SJCRH30 (cell line): Measurements from ENCODE around the gene THBS1. TPM values are rescaled to one million over a fixed set of nuclear protein-coding genes. Genes with fewer than 3 reads are reported as not detected.

ENCODE experiments used
- DNase-seq, 2 experiments: peaks; one replicate each; pipeline ENCODE4 v3.0.0-alpha.2; 2015 to 2020
- H3K27ac ChIP-seq: fragments of 250-450 bp; sonication (Bioruptor Pico); 2 replicates; pipeline ENCODE4 v1.5.1; 2020; ENCODE audit warnings: mild to moderate bottlenecking, moderate library complexity
- H3K27me3 ChIP-seq: fragments of 250-450 bp; sonication (Bioruptor Pico); 2 replicates; pipeline ENCODE4 v1.5.1; 2020; ENCODE audit warnings: mild to moderate bottlenecking, moderate library complexity
- H3K36me3 ChIP-seq: fragments of 250-450 bp; sonication (Bioruptor Pico); 2 replicates; pipeline ENCODE4 v1.5.1; 2020; ENCODE audit warnings: mild to moderate bottlenecking, moderate library complexity
- H3K4me1 ChIP-seq: fragments of 250-450 bp; sonication (Bioruptor Pico); 2 replicates; pipeline ENCODE4 v1.5.1; 2020; ENCODE audit warnings: mild to moderate bottlenecking, moderate library complexity
- H3K4me3 ChIP-seq: fragments of 250-450 bp; sonication (Bioruptor Pico); 2 replicates; pipeline ENCODE4 v1.5.1; 2020; ENCODE audit warnings: mild to moderate bottlenecking, moderate library complexity
- H3K9me3 ChIP-seq: fragments of 250-450 bp; sonication (Bioruptor Pico); replicated peaks from 2 replicates; pipeline ENCODE4 v1.5.1; 2020; ENCODE audit warnings: mild to moderate bottlenecking, moderate library complexity
- total RNA-seq: library from RNA; depleted of rRNA; stranded (reverse); fragments of >200 nt; shearing (Covaris generic); gene quantifications from 2 replicates; pipeline ENCODE4 v1.2.3, GENCODE V29; 2014

Gene THBS1
- total RNA-seq, 1 experiment from 2014 or later, result 24.4 TPM

- peaks cover 37% of the 10 kb centered on the region for H3K36me3 ChIP-seq
- H3K27me3 ChIP-seq, result no peaks in the 10 kb centered on the region
- no peak for DNase-seq
- H3K4me1 ChIP-seq, result no peaks in the 10 kb centered on the region
- no peak overlapping the region for H3K4me3 ChIP-seq
- H3K9me3 ChIP-seq, result no peaks in the 10 kb centered on the region
- no peak overlapping the region for H3K27ac ChIP-seq
Measured at GRCh38 chr15:39598186-39598850, 17.4 kb downstream of the THBS1 start.

- DNase-seq, result no peak
- Histone ChIP-seq H3K27ac (no peak overlapping the region), H3K4me3 (no peak overlapping the region), H3K36me3 (peaks cover 28% of the 10 kb centered on the region), H3K9me3 (no peaks in the 10 kb centered on the region), H3K27me3 (no peaks in the 10 kb centered on the region), H3K4me1 (no peaks in the 10 kb centered on the region)
Measured at GRCh38 chr15:39598958-39599845, 18.3 kb downstream of the THBS1 start.

GRCh38 chr15:39599871-39600270 lies 19.0 kb downstream of the THBS1 start:
- Histone ChIP-seq H3K36me3 (peaks cover 21% of the 10 kb centered on the region), H3K4me1 (no peaks in the 10 kb centered on the region), H3K27ac (no peak overlapping the region), H3K4me3 (no peak overlapping the region), H3K9me3 (no peaks in the 10 kb centered on the region), H3K27me3 (no peaks in the 10 kb centered on the region)
- DNase-seq, result no peak

- 0 out of 2 replicates have a peak, but pooled peaks cover 4% of the 10 kb centered on the region for H3K36me3 ChIP-seq
- H3K27me3 ChIP-seq, result no peaks in the 10 kb centered on the region
- H3K9me3 ChIP-seq, result no peaks in the 10 kb centered on the region
- H3K4me1 ChIP-seq, result no peaks in the 10 kb centered on the region
- H3K4me3 ChIP-seq, result no peak overlapping the region
- no peak for DNase-seq
- H3K27ac ChIP-seq, result no peak overlapping the region
Measured at GRCh38 chr15:39602143-39602542, 21.3 kb downstream of the THBS1 start.

GRCh38 chr15:39605146-39605545 lies 24.3 kb downstream of the THBS1 start:
- H3K27ac ChIP-seq, result no peak overlapping the region
- DNase-seq, result no peak
- H3K4me3 ChIP-seq, result no peak overlapping the region
- no peaks in the 10 kb centered on the region for H3K27me3 ChIP-seq
- H3K36me3 ChIP-seq, result no peaks in the 10 kb centered on the region
- no peaks in the 10 kb centered on the region for H3K4me1 ChIP-seq
- no peaks in the 10 kb centered on the region for H3K9me3 ChIP-seq

GRCh38 chr15:39608185-39609139 lies 27.6 kb downstream of the THBS1 start:
- Histone ChIP-seq H3K9me3 (no peaks in the 10 kb centered on the region), H3K36me3 (no peaks in the 10 kb centered on the region), H3K4me1 (no peaks in the 10 kb centered on the region), H3K27ac (no peak overlapping the region), H3K27me3 (no peaks in the 10 kb centered on the region), H3K4me3 (no peak overlapping the region)
- DNase-seq, result no peak

GRCh38 chr15:39609166-39609916 lies 28.5 kb downstream of the THBS1 start:
- no peak overlapping the region for H3K4me3 ChIP-seq
- H3K36me3 ChIP-seq, result no peaks in the 10 kb centered on the region
- no peak overlapping the region for H3K27ac ChIP-seq
- no peaks in the 10 kb centered on the region for H3K9me3 ChIP-seq
- no peak for DNase-seq
- H3K4me1 ChIP-seq, result no peaks in the 10 kb centered on the region
- no peaks in the 10 kb centered on the region for H3K27me3 ChIP-seq

- Histone ChIP-seq H3K36me3 (no peaks in the 10 kb centered on the region), H3K27me3 (no peaks in the 10 kb centered on the region), H3K27ac (no peak overlapping the region), H3K4me1 (no peaks in the 10 kb centered on the region), H3K9me3 (no peaks in the 10 kb centered on the region), H3K4me3 (no peak overlapping the region)
- no peak for DNase-seq
Measured at GRCh38 chr15:39610665-39611064, 29.8 kb downstream of the THBS1 start.

- Histone ChIP-seq H3K4me1 (no peaks in the 10 kb centered on the region), H3K27me3 (no peaks in the 10 kb centered on the region), H3K9me3 (no peaks in the 10 kb centered on the region), H3K36me3 (no peaks in the 10 kb centered on the region; the same call in 1 of the 2 replicates), H3K4me3 (no peak overlapping the region), H3K27ac (no peak overlapping the region)
- no peak for DNase-seq
Measured at GRCh38 chr15:39613271-39613670, 32.4 kb downstream of the THBS1 start.

GRCh38 chr15:39613861-39614260 lies 33.0 kb downstream of the THBS1 start:
- Histone ChIP-seq H3K4me3 (no peak overlapping the region), H3K4me1 (no peaks in the 10 kb centered on the region), H3K27me3 (no peaks in the 10 kb centered on the region), H3K36me3 (no peaks in the 10 kb centered on the region; the same call in 1 of the 2 replicates), H3K9me3 (no peaks in the 10 kb centered on the region), H3K27ac (no peak overlapping the region)
- DNase-seq, result no peak

- Histone ChIP-seq H3K4me1 (0 out of 2 replicates have a peak, but pooled peaks cover 5% of the 10 kb centered on the region), H3K9me3 (no peaks in the 10 kb centered on the region), H3K4me3 (no peak overlapping the region), H3K27ac (no peak overlapping the region), H3K27me3 (no peaks in the 10 kb centered on the region), H3K36me3 (no peaks in the 10 kb centered on the region; the same call in 1 of the 2 replicates)
- no peak for DNase-seq
Measured at GRCh38 chr15:39616731-39617455, 36.0 kb downstream of the THBS1 start.

GRCh38 chr15:39618063-39618823 lies 37.4 kb downstream of the THBS1 start:
- Histone ChIP-seq H3K27me3 (no peaks in the 10 kb centered on the region), H3K4me3 (no peak overlapping the region), H3K27ac (no peak overlapping the region), H3K4me1 (0 out of 2 replicates have a peak, but pooled peaks cover 5% of the 10 kb centered on the region), H3K9me3 (no peaks in the 10 kb centered on the region), H3K36me3 (no peaks in the 10 kb centered on the region; the same call in 1 of the 2 replicates)
- no peak for DNase-seq

- Histone ChIP-seq H3K36me3 (no peaks in the 10 kb centered on the region; the same call in 1 of the 2 replicates), H3K4me1 (0 out of 2 replicates have a peak, but pooled peaks cover 5% of the 10 kb centered on the region), H3K27me3 (no peaks in the 10 kb centered on the region), H3K27ac (no peak overlapping the region), H3K9me3 (no peaks in the 10 kb centered on the region), H3K4me3 (no peak overlapping the region)
- peak; percentile 8 to 51 for DNase-seq
Measured at GRCh38 chr15:39621210-39621609, 40.3 kb downstream of the THBS1 start.
